Measurements from ENCODE around the gene PGAM2. TPM values are rescaled to one million over a fixed set of nuclear protein-coding genes. Genes with fewer than 3 reads are reported as not detected.

Gene PGAM2
- total RNA-seq, 3 donors from 2014 or later: 0.64 to 0.73 (median 0.66) TPM

- Histone ChIP-seq H3K9me3 (no peaks in the 10 kb centered on the region), H3K27ac (no peak overlapping the region), H3K4me1 (peaks cover 0 to 12% of the 10 kb centered on the region in 2 donors), H3K27me3 (no peaks in the 10 kb centered on the region), H3K4me3 (no peak overlapping the region), H3K36me3 (peaks cover under 1% of the 10 kb centered on the region)
- DNase-seq (ENCODE audit: low spot score in 2 of 2): peak in 1 of 2 donors; percentile 43
- intact Hi-C loops (cut with DNase I; ENCODE audit: low total_unique reads): no loop called here
- TF ChIP-seq POLR2A (IDR thresholded peaks at IDR 0.05) (no peak), POLR2AphosphoS5 (IDR thresholded peaks at IDR 0.05) (no peak), CTCF (IDR thresholded peaks at IDR 0.05) (no peak)
These were observed 3.0 kb downstream of the PGAM2 start for GRCh38 chr7:44062180-44062902.

- Histone ChIP-seq H3K27ac (no peak overlapping the region), H3K4me1 (peaks cover 0 to 12% of the 10 kb centered on the region in 2 donors), H3K9me3 (no peaks in the 10 kb centered on the region), H3K4me3 (no peak overlapping the region), H3K27me3 (no peaks in the 10 kb centered on the region), H3K36me3 (peaks cover 7% of the 10 kb centered on the region)
- peak in 1 of 2 donors; percentile 48 for DNase-seq (ENCODE audit: low spot score in 2 of 2)
- intact Hi-C loops (cut with DNase I; ENCODE audit: low total_unique reads): no loop called here
- TF ChIP-seq POLR2A (IDR thresholded peaks at IDR 0.05) (no peak), POLR2AphosphoS5 (IDR thresholded peaks at IDR 0.05) (no peak), CTCF (IDR thresholded peaks at IDR 0.05) (no peak)
These were observed 3.7 kb downstream of the PGAM2 start for GRCh38 chr7:44061645-44062179.

GRCh38 chr7:44060948-44061644, 4.3 kb downstream of the PGAM2 start:
- peaks cover 0 to 11% of the 10 kb centered on the region in 2 donors for H3K4me1 ChIP-seq
- no peaks in the 10 kb centered on the region for H3K9me3 ChIP-seq
- H3K36me3 ChIP-seq: peaks cover 10% of the 10 kb centered on the region
- TF ChIP-seq POLR2AphosphoS5 (IDR thresholded peaks at IDR 0.05): no peak
- TF ChIP-seq POLR2A (IDR thresholded peaks at IDR 0.05): no peak
- no peak for TF ChIP-seq CTCF (IDR thresholded peaks at IDR 0.05)
- no peaks in the 10 kb centered on the region for H3K27me3 ChIP-seq
- no peak overlapping the region for H3K27ac ChIP-seq
- intact Hi-C loops (cut with DNase I; ENCODE audit: low total_unique reads): no loop called here
- peak in 1 of 2 donors; percentile 31 for DNase-seq (ENCODE audit: low spot score in 2 of 2)
- H3K4me3 ChIP-seq: no peak overlapping the region

- Histone ChIP-seq H3K27ac (no peak overlapping the region), H3K36me3 (peaks cover 10% of the 10 kb centered on the region), H3K4me3 (no peak overlapping the region), H3K27me3 (no peaks in the 10 kb centered on the region), H3K4me1 (peaks cover 0 to 5% of the 10 kb centered on the region in 2 donors), H3K9me3 (no peaks in the 10 kb centered on the region)
- intact Hi-C loops (cut with DNase I; ENCODE audit: low total_unique reads): no loop called here
- DNase-seq (ENCODE audit: low spot score in 2 of 2): peak in 1 of 2 donors; percentile 39
- TF ChIP-seq POLR2AphosphoS5 (IDR thresholded peaks at IDR 0.05) (no peak), CTCF (IDR thresholded peaks at IDR 0.05) (no peak), POLR2A (IDR thresholded peaks at IDR 0.05) (no peak)
These were observed 5.0 kb downstream of the PGAM2 start for GRCh38 chr7:44060091-44060947.

Data from breast epithelium (tissue), 4 donors.